ENCODE results near the gene DAB2IP. TPM values are rescaled to one million over a fixed set of nuclear protein-coding genes. Genes with fewer than 3 reads are reported as not detected.
A peak's percentile ranks its signal among the peaks of the same experiment; 100 is the strongest.

DAB2IP gene
- total RNA-seq, 4 donors from 2014 or later = 42.0 to 93.4 (median 47.9) TPM

DNA sequence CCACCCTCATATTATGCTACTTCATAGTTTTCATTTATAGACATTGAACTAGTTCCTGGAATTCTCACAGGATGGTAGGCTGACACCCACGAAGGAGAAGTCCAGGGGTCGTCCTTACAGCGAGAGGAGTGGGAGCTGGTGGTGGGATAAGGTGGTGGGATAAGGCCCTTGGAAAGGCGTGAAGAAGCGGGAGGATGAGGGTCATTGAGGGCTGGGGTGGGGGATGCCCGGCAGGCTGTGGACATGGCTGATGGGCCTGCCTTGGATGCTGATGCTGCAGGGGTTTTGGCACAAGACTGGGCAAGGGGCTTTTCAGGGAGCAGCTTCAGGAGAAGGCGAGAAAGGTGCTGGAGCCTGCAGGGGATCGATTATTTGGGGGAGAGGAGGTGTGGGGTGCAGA, 9.4 kb downstream of the DAB2IP start:
- H3K9me3 ChIP-seq = no peaks in the 10 kb centered on the region
- no peak for ATAC-seq
- H3K4me3 ChIP-seq = no peak overlapping the region
- WGBS, 2 donors (ENCODE audit: low coverage in 1 of 2) = 92 to 96% methylated on average over 3 to 6 of the region's 8 CpGs
- H3K27me3 ChIP-seq = no peaks in the 10 kb centered on the region
- TF ChIP-seq POLR2A (IDR thresholded peaks at IDR 0.05) (no peak), POLR2AphosphoS5 (IDR thresholded peaks at IDR 0.05) (no peak), EP300 (IDR thresholded peaks at IDR 0.05) (no peak)
- TF ChIP-seq, protein P1, sequence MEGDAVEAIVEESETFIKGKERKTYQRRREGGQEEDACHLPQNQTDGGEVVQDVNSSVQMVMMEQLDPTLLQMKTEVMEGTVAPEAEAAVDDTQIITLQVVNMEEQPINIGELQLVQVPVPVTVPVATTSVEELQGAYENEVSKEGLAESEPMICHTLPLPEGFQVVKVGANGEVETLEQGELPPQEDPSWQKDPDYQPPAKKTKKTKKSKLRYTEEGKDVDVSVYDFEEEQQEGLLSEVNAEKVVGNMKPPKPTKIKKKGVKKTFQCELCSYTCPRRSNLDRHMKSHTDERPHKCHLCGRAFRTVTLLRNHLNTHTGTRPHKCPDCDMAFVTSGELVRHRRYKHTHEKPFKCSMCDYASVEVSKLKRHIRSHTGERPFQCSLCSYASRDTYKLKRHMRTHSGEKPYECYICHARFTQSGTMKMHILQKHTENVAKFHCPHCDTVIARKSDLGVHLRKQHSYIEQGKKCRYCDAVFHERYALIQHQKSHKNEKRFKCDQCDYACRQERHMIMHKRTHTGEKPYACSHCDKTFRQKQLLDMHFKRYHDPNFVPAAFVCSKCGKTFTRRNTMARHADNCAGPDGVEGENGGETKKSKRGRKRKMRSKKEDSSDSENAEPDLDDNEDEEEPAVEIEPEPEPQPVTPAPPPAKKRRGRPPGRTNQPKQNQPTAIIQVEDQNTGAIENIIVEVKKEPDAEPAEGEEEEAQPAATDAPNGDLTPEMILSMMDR (IDR thresholded peaks at IDR 0.05) = no peak
- H3K36me3 ChIP-seq = no peaks in the 10 kb centered on the region
- peaks cover 0 to 72% (median 13%) of the 10 kb centered on the region in 3 donors for H3K4me1 ChIP-seq
- no peak overlapping the region for H3K27ac ChIP-seq

DNA sequence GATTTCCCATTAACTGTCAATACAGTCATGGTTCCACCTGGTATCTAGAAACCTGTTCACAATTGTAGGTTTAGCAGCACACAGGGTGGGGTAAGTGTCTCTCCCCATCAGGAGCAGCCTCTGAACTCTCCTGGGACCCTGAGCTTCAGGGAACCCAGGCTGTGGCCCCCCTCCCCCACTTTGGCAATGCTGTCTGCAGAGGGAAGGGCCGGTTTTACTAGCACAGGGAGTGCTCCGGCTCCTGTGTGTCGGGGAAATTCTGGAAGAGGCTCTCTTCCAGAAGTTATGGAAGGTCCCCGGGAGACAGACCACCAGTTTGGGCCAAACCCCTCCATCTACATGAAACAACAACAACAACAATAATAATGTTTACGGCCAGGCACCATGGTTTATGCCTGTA, 9.9 kb downstream of the DAB2IP start:
- H3K27ac ChIP-seq = no peak overlapping the region
- ATAC-seq = no peak

DNA sequence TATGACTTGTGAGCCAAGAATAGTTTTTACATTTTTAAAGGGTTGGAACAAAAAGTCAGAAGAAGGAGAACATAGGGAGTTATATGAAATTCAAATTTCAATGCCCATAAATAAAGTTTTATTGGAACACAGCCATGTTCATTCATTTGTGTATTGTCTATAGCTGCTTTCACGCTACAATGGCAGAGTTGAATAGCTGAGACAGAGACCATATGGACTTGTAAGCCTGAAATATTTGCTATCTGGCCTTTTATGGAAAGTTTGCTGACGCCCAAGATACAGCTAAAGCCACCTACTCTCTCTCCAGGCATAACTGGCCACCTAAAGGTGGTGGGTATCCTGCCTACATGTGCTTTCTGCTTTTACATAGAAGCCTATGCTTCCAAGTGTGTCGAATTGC, 10.9 kb downstream of the DAB2IP start:
- Histone ChIP-seq H3K4me1 (peaks cover 0 to 57% (median 13%) of the 10 kb centered on the region in 3 donors), H3K27ac (peak overlapping the region in 1 of 4 donors; percentile 36), H3K4me3 (no peak overlapping the region), H3K9me3 (no peaks in the 10 kb centered on the region), H3K27me3 (no peaks in the 10 kb centered on the region), H3K36me3 (no peaks in the 10 kb centered on the region)
- TF ChIP-seq POLR2A (IDR thresholded peaks at IDR 0.05) (no peak), EP300 (IDR thresholded peaks at IDR 0.05) (no peak)
- no peak for ATAC-seq
- WGBS, 2 donors (ENCODE audit: low coverage in 1 of 2) = 44 to 53% methylated on average over 2 to 3 of the region's 3 CpGs

More for the DNA sequence above, 9.9 kb downstream of the DAB2IP start:
- TF ChIP-seq POLR2A (IDR thresholded peaks at IDR 0.05) = no peak
- TF ChIP-seq, protein P1 (IDR thresholded peaks at IDR 0.05) = no peak
- Histone ChIP-seq H3K4me1 (peaks cover 0 to 68% (median 13%) of the 10 kb centered on the region in 3 donors), H3K27me3 (no peaks in the 10 kb centered on the region), H3K36me3 (no peaks in the 10 kb centered on the region), H3K9me3 (no peaks in the 10 kb centered on the region), H3K4me3 (no peak overlapping the region)
- 67 to 100% methylated on average over 1 of the region's 5 CpGs for WGBS, 2 donors (ENCODE audit: low coverage in 1 of 2)

DNA sequence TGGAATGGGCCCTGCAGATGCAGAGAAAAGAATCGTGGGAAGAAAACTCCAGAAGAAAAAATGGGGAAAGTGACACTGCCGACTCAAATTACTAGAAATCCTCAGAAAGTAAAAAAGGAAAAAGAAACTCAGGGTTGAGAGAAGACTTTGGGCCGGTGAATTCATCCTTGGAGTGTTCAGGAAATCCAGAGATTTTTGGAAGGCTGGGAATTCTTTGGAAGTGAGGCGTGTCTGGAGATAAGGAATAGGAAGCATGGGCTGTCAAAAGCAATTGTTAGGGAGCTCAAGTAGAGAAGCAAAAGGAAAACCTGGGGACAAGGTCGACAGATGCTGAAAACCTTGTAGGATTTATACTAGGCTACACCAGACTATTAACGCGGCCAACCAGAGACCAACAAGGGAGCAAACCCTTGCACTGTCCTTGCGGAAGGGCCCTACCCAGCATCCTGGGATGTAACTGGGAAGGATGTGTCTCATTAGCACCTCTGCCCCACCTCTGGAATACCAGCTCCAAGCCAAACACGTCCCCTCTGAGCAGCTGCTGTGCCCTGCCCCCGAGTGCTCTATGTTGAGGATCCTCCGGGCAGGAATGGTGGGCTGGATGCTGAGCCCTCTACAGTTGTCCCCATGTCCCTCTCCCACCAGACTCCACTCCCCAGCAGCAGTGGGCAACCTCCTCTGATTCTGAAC, 11.6 kb downstream of the DAB2IP start:
- Histone ChIP-seq H3K36me3 (peaks cover 0 to 3% of the 10 kb centered on the region in 2 donors), H3K9me3 (no peaks in the 10 kb centered on the region), H3K4me3 (no peak overlapping the region), H3K4me1 (peaks cover 0 to 51% (median 7%) of the 10 kb centered on the region in 3 donors), H3K27ac (peak overlapping the region in 2 of 4 donors; percentile 36 to 44), H3K27me3 (no peaks in the 10 kb centered on the region)
- WGBS, 2 donors (ENCODE audit: low coverage in 1 of 2) = 63 to 67% methylated on average over 7 to 8 of the region's 11 CpGs
- TF ChIP-seq POLR2A (IDR thresholded peaks at IDR 0.05) (no peak), POLR2AphosphoS5 (IDR thresholded peaks at IDR 0.05) (no peak), EP300 (IDR thresholded peaks at IDR 0.05) (no peak)
- TF ChIP-seq, protein P1 (IDR thresholded peaks at IDR 0.05) = no peak
- no peak for ATAC-seq

DNA sequence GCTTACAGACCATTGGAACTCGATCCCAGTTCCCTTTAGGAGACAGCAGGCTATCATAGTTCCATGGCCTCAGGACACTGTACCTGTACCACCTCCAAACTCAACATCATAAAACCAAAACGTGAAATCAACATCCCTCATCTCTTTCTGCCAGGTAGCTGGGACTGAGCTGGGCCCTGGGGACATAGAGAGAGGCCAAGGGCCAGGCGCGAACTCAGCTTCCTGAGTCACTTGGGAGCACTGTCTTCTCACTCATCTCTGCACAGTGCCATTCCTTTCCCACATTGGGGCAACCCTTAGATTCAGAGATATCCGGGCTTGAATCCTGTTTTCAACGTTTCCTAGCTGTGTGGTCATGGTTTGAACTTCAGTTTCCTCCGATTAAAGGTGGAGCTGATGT, 12.2 kb downstream of the DAB2IP start:
- WGBS, 2 donors (ENCODE audit: low coverage in 1 of 2) = 68 to 85% methylated on average over 3 to 7 of the region's 7 CpGs
- Histone ChIP-seq H3K27me3 (no peaks in the 10 kb centered on the region), H3K4me3 (no peak overlapping the region), H3K27ac (peak overlapping the region in 1 of 4 donors; percentile 44), H3K36me3 (peaks cover 0 to 3% of the 10 kb centered on the region in 2 donors), H3K9me3 (no peaks in the 10 kb centered on the region), H3K4me1 (peaks cover 0 to 50% (median 4%) of the 10 kb centered on the region in 3 donors)
- ATAC-seq = no peak
- TF ChIP-seq EP300 (IDR thresholded peaks at IDR 0.05) = no peak
- no peak for TF ChIP-seq POLR2AphosphoS5 (IDR thresholded peaks at IDR 0.05)

DNA sequence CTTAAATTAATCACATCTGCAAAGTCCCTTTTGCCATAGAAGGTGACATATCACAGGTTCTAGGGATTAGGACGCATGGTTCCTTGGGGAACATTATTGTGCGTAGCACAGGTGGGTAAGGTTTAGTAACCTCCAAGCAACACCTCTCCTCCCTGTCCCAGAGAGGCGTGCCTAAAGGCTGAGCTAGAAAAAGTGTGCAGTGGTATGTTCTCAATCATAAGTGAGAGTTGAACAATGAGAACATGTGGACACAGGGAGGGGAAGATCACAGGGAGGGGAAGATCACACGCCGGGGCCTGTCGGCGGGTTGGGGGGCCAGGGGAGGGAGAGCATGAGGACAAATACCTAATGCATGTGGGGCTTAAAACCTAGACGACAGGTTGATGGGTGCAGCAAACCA, 14.9 kb downstream of the DAB2IP start:
- no peaks in the 10 kb centered on the region for H3K27me3 ChIP-seq
- 63 to 68% methylated on average over 3 to 7 of the region's 8 CpGs for WGBS, 2 donors (ENCODE audit: low coverage in 1 of 2)
- TF ChIP-seq POLR2AphosphoS5 (IDR thresholded peaks at IDR 0.05) (no peak), EP300 (IDR thresholded peaks at IDR 0.05) (no peak), POLR2A (IDR thresholded peaks at IDR 0.05) (no peak)
- TF ChIP-seq, protein P1 (IDR thresholded peaks at IDR 0.05) = no peak
- peaks cover 0 to 33% (median 0%) of the 10 kb centered on the region in 3 donors for H3K4me1 ChIP-seq
- peaks cover 0 to 3% of the 10 kb centered on the region in 2 donors for H3K36me3 ChIP-seq
- H3K27ac ChIP-seq = no peak overlapping the region
- H3K4me3 ChIP-seq = no peak overlapping the region
- ATAC-seq = no peak
- H3K9me3 ChIP-seq = no peaks in the 10 kb centered on the region
